Endothelial cell of umbilical vein (primary cell): Measurements from ENCODE around the gene MEX3C.

Experiments
- EZH2 ChIP-seq: IDR thresholded peaks from 2 replicates; pipeline ENCODE4 v1.6.1; 2012; ENCODE audit warnings: borderline replicate concordance, low read depth, mild to moderate bottlenecking, moderate library complexity, low read length, inconsistent platforms; ENCODE audit not compliant: severe bottlenecking
- FOS ChIP-seq: IDR thresholded peaks from 2 replicates; pipeline ENCODE4 v1.6.1; 2011; ENCODE audit warnings: mild to moderate bottlenecking, low read length, moderate library complexity, borderline replicate concordance; ENCODE audit not compliant: insufficient read depth
- GATA2 ChIP-seq: IDR thresholded peaks from 2 replicates; pipeline ENCODE4 v1.7.0; 2011; ENCODE audit warnings: low read depth, mild to moderate bottlenecking, moderate library complexity, mixed read lengths, low read length; ENCODE audit not compliant: insufficient read length, insufficient read depth
- JUN ChIP-seq: IDR thresholded peaks from 2 replicates; pipeline ENCODE4 v1.6.1; 2011; ENCODE audit warnings: borderline replicate concordance, low read depth; ENCODE audit not compliant: insufficient read length, insufficient read depth
- MAX ChIP-seq: IDR thresholded peaks from 2 replicates; pipeline ENCODE4 v1.6.1; 2011; ENCODE audit not compliant: insufficient read depth, insufficient read length
- MYC ChIP-seq: IDR thresholded peaks from one replicate; pipeline ENCODE4 v1.6.1; 2011; ENCODE audit warnings: mild to moderate bottlenecking, low read depth, low read length
- POLR2A ChIP-seq: IDR thresholded peaks from 2 replicates; pipeline ENCODE4 v1.6.1; 2012; ENCODE audit warnings: low read depth, mild to moderate bottlenecking, control low read depth, low read length
- POLR2AphosphoS5 ChIP-seq: IDR thresholded peaks from 2 replicates; pipeline ENCODE4 v1.6.1; 2012; ENCODE audit warnings: low read depth, mild to moderate bottlenecking, control low read depth, low read length, moderate library complexity; ENCODE audit not compliant: insufficient read depth
- TF ChIP-seq, protein P1 (sequence below), 2 donors: IDR thresholded peaks; 1 replicate in 1 of 2; 2 replicates in 1 of 2; pipeline ENCODE4 v1.5.1; 2011; ENCODE audit warnings: low read length in 2 of 2, mild to moderate bottlenecking in 2 of 2, moderate library complexity in 2 of 2, control low read depth in 1 of 2, inconsistent platforms in 1 of 2, low read depth in 1 of 2; ENCODE audit not compliant: insufficient read depth in 1 of 2; ENCODE audit errors: extremely low read depth in 1 of 2

DNA sequence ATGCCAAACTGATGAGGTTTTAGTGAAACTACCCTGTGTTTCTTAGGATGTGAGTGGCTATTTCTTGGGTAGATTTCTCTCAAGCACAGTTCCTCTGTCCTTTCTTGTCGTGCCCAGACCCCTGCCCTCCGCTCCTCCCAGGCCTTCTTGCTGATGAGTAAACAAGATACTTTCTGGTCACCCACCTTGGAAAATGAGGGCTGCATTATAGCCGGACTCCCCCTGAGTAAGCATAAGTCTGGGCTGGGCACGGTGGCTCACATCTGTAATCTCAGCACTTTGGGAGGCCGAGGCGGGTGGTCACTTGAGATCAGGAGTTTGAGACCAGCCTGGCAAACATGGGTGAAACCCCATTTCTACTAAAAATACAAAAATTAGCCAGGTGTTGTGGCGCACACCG is 58.5 kb downstream of the MEX3C start:
- TF ChIP-seq JUN (no peak), POLR2A (no peak), EZH2 (no peak), POLR2AphosphoS5 (no peak), FOS (no peak), MYC (no peak), MAX (no peak), GATA2 (no peak)
- TF ChIP-seq, protein P1, sequence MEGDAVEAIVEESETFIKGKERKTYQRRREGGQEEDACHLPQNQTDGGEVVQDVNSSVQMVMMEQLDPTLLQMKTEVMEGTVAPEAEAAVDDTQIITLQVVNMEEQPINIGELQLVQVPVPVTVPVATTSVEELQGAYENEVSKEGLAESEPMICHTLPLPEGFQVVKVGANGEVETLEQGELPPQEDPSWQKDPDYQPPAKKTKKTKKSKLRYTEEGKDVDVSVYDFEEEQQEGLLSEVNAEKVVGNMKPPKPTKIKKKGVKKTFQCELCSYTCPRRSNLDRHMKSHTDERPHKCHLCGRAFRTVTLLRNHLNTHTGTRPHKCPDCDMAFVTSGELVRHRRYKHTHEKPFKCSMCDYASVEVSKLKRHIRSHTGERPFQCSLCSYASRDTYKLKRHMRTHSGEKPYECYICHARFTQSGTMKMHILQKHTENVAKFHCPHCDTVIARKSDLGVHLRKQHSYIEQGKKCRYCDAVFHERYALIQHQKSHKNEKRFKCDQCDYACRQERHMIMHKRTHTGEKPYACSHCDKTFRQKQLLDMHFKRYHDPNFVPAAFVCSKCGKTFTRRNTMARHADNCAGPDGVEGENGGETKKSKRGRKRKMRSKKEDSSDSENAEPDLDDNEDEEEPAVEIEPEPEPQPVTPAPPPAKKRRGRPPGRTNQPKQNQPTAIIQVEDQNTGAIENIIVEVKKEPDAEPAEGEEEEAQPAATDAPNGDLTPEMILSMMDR (IDR thresholded peaks at IDR 0.05; ENCODE audit: extremely low read depth in 1 of 2, insufficient read depth in 1 of 2, low read depth in 1 of 2, low read length in 2 of 2) = no peak
